MM.1S (cell line): ENCODE results near the gene KCNQ1.

ENCODE experiments used
- DNase-seq: peaks from one replicate; pipeline ENCODE4 v3.0.0-alpha.2; 2015
- H2AFZ ChIP-seq: fragments of 300-600 bp; sonication (generic); 2 replicates; pipeline ENCODE4 v1.6.0; 2016; ENCODE audit warnings: antibody characterized with exemption, low read length
- H3F3A ChIP-seq: fragments of 300-600 bp; sonication (generic); 2 replicates; pipeline ENCODE4 v1.6.1; 2016; ENCODE audit warnings: mild to moderate bottlenecking, antibody characterized with exemption, low read length, moderate library complexity, mixed read lengths; ENCODE audit not compliant: insufficient read depth
- H3K27ac ChIP-seq: fragments of 300-600 bp; sonication (generic); 2 replicates; pipeline ENCODE4 v1.5.1; 2016; ENCODE audit warnings: mild to moderate bottlenecking, low read length
- H3K27me3 ChIP-seq: fragments of 300-600 bp; sonication (generic); replicated peaks from 2 replicates; pipeline ENCODE4 v1.6.0; 2016; ENCODE audit warnings: low read length; ENCODE audit not compliant: insufficient read depth
- H3K36me3 ChIP-seq: fragments of 300-600 bp; sonication (generic); replicated peaks from 2 replicates; pipeline ENCODE4 v1.6.1; 2016; ENCODE audit warnings: mild to moderate bottlenecking, low read length, mixed read lengths; ENCODE audit not compliant: insufficient read depth
- H3K4me1 ChIP-seq: fragments of 300-600 bp; sonication (generic); 2 replicates; pipeline ENCODE4 v1.6.1; 2016; ENCODE audit warnings: low read length, mixed read lengths
- H3K4me2 ChIP-seq: fragments of 300-600 bp; sonication (generic); 2 replicates; pipeline ENCODE4 v1.6.0; 2016; ENCODE audit warnings: low read depth, low read length
- H3K4me3 ChIP-seq: fragments of 300-600 bp; sonication (generic); 2 replicates; pipeline ENCODE4 v1.5.1; 2016; ENCODE audit warnings: low read length, mixed read lengths
- H3K79me2 ChIP-seq: fragments of 300-600 bp; sonication (generic); 2 replicates; pipeline ENCODE4 v1.6.1; 2016; ENCODE audit warnings: mixed run types, low read length, mixed read lengths
- H3K9ac ChIP-seq: fragments of 300-600 bp; sonication (generic); 2 replicates; pipeline ENCODE4 v1.6.1; 2016; ENCODE audit warnings: low read length, mixed read lengths
- H3K9me2 ChIP-seq: fragments of 300-600 bp; sonication (generic); replicated peaks from 2 replicates; pipeline ENCODE4 v1.6.1; 2016; ENCODE audit warnings: mild to moderate bottlenecking, low read length, mixed read lengths; ENCODE audit not compliant: insufficient read depth
- H3K9me3 ChIP-seq: fragments of 300-600 bp; sonication (generic); replicated peaks from 2 replicates; pipeline ENCODE4 v1.6.1; 2016; ENCODE audit warnings: mild to moderate bottlenecking, low read length, mixed read lengths; ENCODE audit not compliant: insufficient read depth
- H4K20me1 ChIP-seq: fragments of 300-600 bp; sonication (generic); 2 replicates; pipeline ENCODE4 v1.6.1; 2016; ENCODE audit warnings: mild to moderate bottlenecking, low read length, moderate library complexity, mixed read lengths; ENCODE audit not compliant: insufficient read depth
- CTCF ChIP-seq: fragments of 300-600 bp; sonication (generic); IDR thresholded peaks from 2 replicates; pipeline ENCODE4 v1.5.1; 2016; ENCODE audit warnings: antibody characterized with exemption, low read length, mixed read lengths
- EZH2 ChIP-seq: fragments of 300-600 bp; sonication (generic); optimal IDR thresholded peaks from 2 replicates; pipeline ENCODE3; 2017; ENCODE audit warnings: low read depth, mild to moderate bottlenecking, antibody characterized with exemption, low read length, mixed read lengths
- EZH2phosphoT487 ChIP-seq: fragments of 300-600 bp; sonication (generic); IDR thresholded peaks from 2 replicates; pipeline ENCODE4 v1.6.1; 2018; ENCODE audit warnings: antibody characterized with exemption, low read length

The KCNQ1 gene

GRCh38 chr11:2804701-2805387 is 360.0 kb downstream of the KCNQ1 start:
- TF ChIP-seq EZH2phosphoT487 (no peak), EZH2 (no peak), CTCF (no peak)
- Histone ChIP-seq H3K9me2 (no peaks in the 10 kb centered on the region), H3K9ac (no peak overlapping the region), H3K4me3 (no peak overlapping the region), H3K79me2 (no peaks in the 10 kb centered on the region), H3F3A (no peaks in the 10 kb centered on the region), H4K20me1 (no peaks in the 10 kb centered on the region), H3K4me2 (no peak overlapping the region), H3K4me1 (no peaks in the 10 kb centered on the region), H2AFZ (no peak overlapping the region), H3K27ac (no peak overlapping the region), H3K27me3 (no peaks in the 10 kb centered on the region), H3K9me3 (no peaks in the 10 kb centered on the region), H3K36me3 (no peaks in the 10 kb centered on the region)
- DNase-seq = no peak

GRCh38 chr11:2805388-2806056 is 360.7 kb downstream of the KCNQ1 start:
- Histone ChIP-seq H3K27ac (no peak overlapping the region), H3K4me2 (no peak overlapping the region)

GRCh38 chr11:2806351-2807024 is 361.7 kb downstream of the KCNQ1 start:
- no peak overlapping the region for H3K4me2 ChIP-seq
- no peaks in the 10 kb centered on the region for H4K20me1 ChIP-seq
- H3K27ac ChIP-seq = no peak overlapping the region
- no peaks in the 10 kb centered on the region for H3F3A ChIP-seq
- H3K27me3 ChIP-seq = no peaks in the 10 kb centered on the region
- H3K4me3 ChIP-seq = no peak overlapping the region
- H3K36me3 ChIP-seq = no peaks in the 10 kb centered on the region
- DNase-seq = no peak
- no peak overlapping the region for H2AFZ ChIP-seq
- H3K79me2 ChIP-seq = no peaks in the 10 kb centered on the region
- H3K9me2 ChIP-seq = no peaks in the 10 kb centered on the region
- H3K9ac ChIP-seq = no peak overlapping the region
- TF ChIP-seq CTCF (no peak), EZH2 (no peak), EZH2phosphoT487 (no peak)
- H3K9me3 ChIP-seq = no peaks in the 10 kb centered on the region
- no peaks in the 10 kb centered on the region for H3K4me1 ChIP-seq

More at GRCh38 chr11:2805388-2806056, 360.7 kb downstream of the KCNQ1 start:
- no peak for TF ChIP-seq CTCF
- no peak for TF ChIP-seq EZH2phosphoT487
- no peak for TF ChIP-seq EZH2
- no peak overlapping the region for H3K4me3 ChIP-seq
- H3K79me2 ChIP-seq = no peaks in the 10 kb centered on the region
- no peaks in the 10 kb centered on the region for H3K36me3 ChIP-seq
- no peaks in the 10 kb centered on the region for H3K27me3 ChIP-seq
- no peaks in the 10 kb centered on the region for H3K4me1 ChIP-seq
- DNase-seq = no peak
- no peaks in the 10 kb centered on the region for H3K9me2 ChIP-seq
- H3K9ac ChIP-seq = no peak overlapping the region
- no peaks in the 10 kb centered on the region for H3F3A ChIP-seq
- H2AFZ ChIP-seq = no peak overlapping the region
- H3K9me3 ChIP-seq = no peaks in the 10 kb centered on the region
- H4K20me1 ChIP-seq = no peaks in the 10 kb centered on the region
